GM06990 (cell line): ENCODE results near the gene LRRC26.

Experiments
- DNase-seq: peaks from one replicate; pipeline ENCODE4 v3.0.0-alpha.2; 2011; ENCODE audit not compliant: insufficient read length; ENCODE audit errors: extremely low read depth
- H3K27me3 ChIP-seq: replicated peaks from 2 replicates; pipeline ENCODE4 v1.6.0; 2011; ENCODE audit warnings: low read length; ENCODE audit not compliant: control insufficient read depth, insufficient read depth
- H3K36me3 ChIP-seq: 2 replicates; pipeline ENCODE4 v1.5.1; 2011; ENCODE audit warnings: low read length; ENCODE audit not compliant: control insufficient read depth, insufficient read depth
- H3K4me3 ChIP-seq: replicated peaks from 2 replicates; pipeline ENCODE4 v1.5.1; 2011; ENCODE audit warnings: low read depth, mild to moderate bottlenecking, control low read depth, low read length
- CTCF ChIP-seq: IDR thresholded peaks from 2 replicates; pipeline ENCODE4 v1.5.1; 2011; ENCODE audit warnings: low read length, control low read depth, mild to moderate bottlenecking, inconsistent platforms; ENCODE audit not compliant: insufficient read depth, poor library complexity, severe bottlenecking

Gene LRRC26

GRCh38 chr9:137194909-137195308 lies 25.1 kb upstream of the LRRC26 start:
- peaks cover 9% of the 10 kb centered on the region for H3K36me3 ChIP-seq
- no peaks in the 10 kb centered on the region for H3K27me3 ChIP-seq
- H3K4me3 ChIP-seq, result no peak overlapping the region
- TF ChIP-seq CTCF, result no peak
- no peak for DNase-seq

- no peak for TF ChIP-seq CTCF
- H3K27me3 ChIP-seq, result no peaks in the 10 kb centered on the region
- no peak for DNase-seq
- H3K4me3 ChIP-seq, result no peak overlapping the region
- H3K36me3 ChIP-seq, result peaks cover 9% of the 10 kb centered on the region
These were observed 24.5 kb upstream of the LRRC26 start for GRCh38 chr9:137194388-137194787.

- Histone ChIP-seq H3K4me3 (no peak overlapping the region), H3K36me3 (peaks cover 9% of the 10 kb centered on the region), H3K27me3 (no peaks in the 10 kb centered on the region)
- no peak for DNase-seq
- no peak for TF ChIP-seq CTCF
These were observed 23.9 kb upstream of the LRRC26 start for GRCh38 chr9:137193771-137194170.

- no peak for DNase-seq
- Histone ChIP-seq H3K36me3 (peaks cover 9% of the 10 kb centered on the region), H3K27me3 (no peaks in the 10 kb centered on the region), H3K4me3 (no peak overlapping the region)
- TF ChIP-seq CTCF, result no peak
These were observed 23.0 kb upstream of the LRRC26 start for GRCh38 chr9:137192859-137193258.

- Histone ChIP-seq H3K27me3 (no peaks in the 10 kb centered on the region), H3K4me3 (no peak overlapping the region), H3K36me3 (peaks cover 9% of the 10 kb centered on the region)
- DNase-seq, result no peak
- TF ChIP-seq CTCF, result no peak
These were observed 22.6 kb upstream of the LRRC26 start for GRCh38 chr9:137192448-137192780.

GRCh38 chr9:137191691-137192447 lies 22.0 kb upstream of the LRRC26 start:
- Histone ChIP-seq H3K27me3 (no peaks in the 10 kb centered on the region), H3K36me3 (peaks cover 11% of the 10 kb centered on the region), H3K4me3 (no peak overlapping the region)
- DNase-seq, result no peak
- no peak for TF ChIP-seq CTCF
